ENCODE results near the gene LRCH1.

DNA sequence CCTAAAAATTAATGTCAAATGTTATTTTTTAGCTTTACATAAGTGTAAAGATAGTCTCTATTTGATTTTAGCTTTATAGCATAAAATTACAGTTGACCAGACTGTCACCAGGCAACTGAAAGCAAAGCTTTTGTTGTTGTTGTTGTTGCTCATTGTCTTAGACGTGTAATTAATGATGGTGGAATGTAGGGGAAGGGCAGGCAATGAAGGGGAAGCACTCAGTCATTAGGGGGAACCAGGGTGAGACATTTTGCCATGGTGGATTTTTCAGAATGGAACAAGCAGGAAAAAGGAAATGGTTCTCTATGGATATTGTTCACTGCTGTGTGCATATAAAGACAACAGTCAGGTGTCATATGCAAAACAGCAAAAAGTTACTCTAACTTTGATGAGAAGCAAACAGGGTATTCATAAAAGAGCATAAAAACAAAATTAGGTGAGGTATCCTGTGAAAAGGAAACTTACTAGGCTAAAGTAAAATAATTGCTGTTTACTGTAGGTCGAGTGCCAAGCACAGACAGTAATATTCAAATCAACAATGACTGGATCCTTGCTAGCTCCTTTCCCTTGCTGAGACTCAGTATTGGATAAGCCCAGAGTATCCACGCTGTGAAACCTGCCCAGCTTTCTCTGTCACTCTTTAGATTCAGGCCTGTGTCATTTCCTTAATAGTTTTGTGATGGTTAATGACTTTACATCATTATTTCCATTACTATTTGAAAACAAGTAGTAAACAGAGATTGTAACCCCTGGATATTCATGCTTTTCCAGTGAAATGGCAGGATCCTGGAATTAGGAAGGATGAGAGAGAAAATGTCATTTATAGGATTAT, 110.5 kb downstream of the LRCH1 start:
- TF ChIP-seq EP300 (IDR thresholded peaks at IDR 0.05; ENCODE audit: borderline replicate concordance in 1 of 2, control insufficient read depth in 1 of 2, low read depth in 2 of 2, low read length in 2 of 2): no peak
- TF ChIP-seq, protein P1, sequence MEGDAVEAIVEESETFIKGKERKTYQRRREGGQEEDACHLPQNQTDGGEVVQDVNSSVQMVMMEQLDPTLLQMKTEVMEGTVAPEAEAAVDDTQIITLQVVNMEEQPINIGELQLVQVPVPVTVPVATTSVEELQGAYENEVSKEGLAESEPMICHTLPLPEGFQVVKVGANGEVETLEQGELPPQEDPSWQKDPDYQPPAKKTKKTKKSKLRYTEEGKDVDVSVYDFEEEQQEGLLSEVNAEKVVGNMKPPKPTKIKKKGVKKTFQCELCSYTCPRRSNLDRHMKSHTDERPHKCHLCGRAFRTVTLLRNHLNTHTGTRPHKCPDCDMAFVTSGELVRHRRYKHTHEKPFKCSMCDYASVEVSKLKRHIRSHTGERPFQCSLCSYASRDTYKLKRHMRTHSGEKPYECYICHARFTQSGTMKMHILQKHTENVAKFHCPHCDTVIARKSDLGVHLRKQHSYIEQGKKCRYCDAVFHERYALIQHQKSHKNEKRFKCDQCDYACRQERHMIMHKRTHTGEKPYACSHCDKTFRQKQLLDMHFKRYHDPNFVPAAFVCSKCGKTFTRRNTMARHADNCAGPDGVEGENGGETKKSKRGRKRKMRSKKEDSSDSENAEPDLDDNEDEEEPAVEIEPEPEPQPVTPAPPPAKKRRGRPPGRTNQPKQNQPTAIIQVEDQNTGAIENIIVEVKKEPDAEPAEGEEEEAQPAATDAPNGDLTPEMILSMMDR (IDR thresholded peaks at IDR 0.05 in 2 of 3, conservative IDR thresholded peaks at IDR 0.05 in 1 of 3; ENCODE audit: control insufficient read depth in 2 of 3, extremely low read depth in 1 of 3, insufficient read depth in 1 of 3, low read depth in 3 of 3, low read length in 3 of 3): no peak
- no peak for TF ChIP-seq ZNF622 (IDR thresholded peaks at IDR 0.05)
- TF ChIP-seq POLR2A (IDR thresholded peaks at IDR 0.05; ENCODE audit: low read depth, low read length): no peak
- TF ChIP-seq JUNB (IDR thresholded peaks at IDR 0.05): no peak
- TF ChIP-seq CHD2 (IDR thresholded peaks at IDR 0.05; ENCODE audit: borderline replicate concordance, low read depth, low read length): no peak
- TF ChIP-seq, protein P2, sequence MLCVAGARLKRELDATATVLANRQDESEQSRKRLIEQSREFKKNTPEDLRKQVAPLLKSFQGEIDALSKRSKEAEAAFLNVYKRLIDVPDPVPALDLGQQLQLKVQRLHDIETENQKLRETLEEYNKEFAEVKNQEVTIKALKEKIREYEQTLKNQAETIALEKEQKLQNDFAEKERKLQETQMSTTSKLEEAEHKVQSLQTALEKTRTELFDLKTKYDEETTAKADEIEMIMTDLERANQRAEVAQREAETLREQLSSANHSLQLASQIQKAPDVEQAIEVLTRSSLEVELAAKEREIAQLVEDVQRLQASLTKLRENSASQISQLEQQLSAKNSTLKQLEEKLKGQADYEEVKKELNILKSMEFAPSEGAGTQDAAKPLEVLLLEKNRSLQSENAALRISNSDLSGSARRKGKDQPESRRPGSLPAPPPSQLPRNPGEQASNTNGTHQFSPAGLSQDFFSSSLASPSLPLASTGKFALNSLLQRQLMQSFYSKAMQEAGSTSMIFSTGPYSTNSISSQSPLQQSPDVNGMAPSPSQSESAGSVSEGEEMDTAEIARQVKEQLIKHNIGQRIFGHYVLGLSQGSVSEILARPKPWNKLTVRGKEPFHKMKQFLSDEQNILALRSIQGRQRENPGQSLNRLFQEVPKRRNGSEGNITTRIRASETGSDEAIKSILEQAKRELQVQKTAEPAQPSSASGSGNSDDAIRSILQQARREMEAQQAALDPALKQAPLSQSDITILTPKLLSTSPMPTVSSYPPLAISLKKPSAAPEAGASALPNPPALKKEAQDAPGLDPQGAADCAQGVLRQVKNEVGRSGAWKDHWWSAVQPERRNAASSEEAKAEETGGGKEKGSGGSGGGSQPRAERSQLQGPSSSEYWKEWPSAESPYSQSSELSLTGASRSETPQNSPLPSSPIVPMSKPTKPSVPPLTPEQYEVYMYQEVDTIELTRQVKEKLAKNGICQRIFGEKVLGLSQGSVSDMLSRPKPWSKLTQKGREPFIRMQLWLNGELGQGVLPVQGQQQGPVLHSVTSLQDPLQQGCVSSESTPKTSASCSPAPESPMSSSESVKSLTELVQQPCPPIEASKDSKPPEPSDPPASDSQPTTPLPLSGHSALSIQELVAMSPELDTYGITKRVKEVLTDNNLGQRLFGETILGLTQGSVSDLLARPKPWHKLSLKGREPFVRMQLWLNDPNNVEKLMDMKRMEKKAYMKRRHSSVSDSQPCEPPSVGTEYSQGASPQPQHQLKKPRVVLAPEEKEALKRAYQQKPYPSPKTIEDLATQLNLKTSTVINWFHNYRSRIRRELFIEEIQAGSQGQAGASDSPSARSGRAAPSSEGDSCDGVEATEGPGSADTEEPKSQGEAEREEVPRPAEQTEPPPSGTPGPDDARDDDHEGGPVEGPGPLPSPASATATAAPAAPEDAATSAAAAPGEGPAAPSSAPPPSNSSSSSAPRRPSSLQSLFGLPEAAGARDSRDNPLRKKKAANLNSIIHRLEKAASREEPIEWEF (IDR thresholded peaks at IDR 0.05; ENCODE audit: insufficient replicate concordance, low read depth, low read length): no peak
- TF ChIP-seq, protein P3, sequence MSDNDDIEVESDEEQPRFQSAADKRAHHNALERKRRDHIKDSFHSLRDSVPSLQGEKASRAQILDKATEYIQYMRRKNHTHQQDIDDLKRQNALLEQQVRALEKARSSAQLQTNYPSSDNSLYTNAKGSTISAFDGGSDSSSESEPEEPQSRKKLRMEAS (IDR thresholded peaks at IDR 0.05; ENCODE audit: low read depth, low read length): no peak
- TF ChIP-seq ATF7 (IDR thresholded peaks at IDR 0.05; ENCODE audit: low read depth): no peak
- TF ChIP-seq, protein P4, sequence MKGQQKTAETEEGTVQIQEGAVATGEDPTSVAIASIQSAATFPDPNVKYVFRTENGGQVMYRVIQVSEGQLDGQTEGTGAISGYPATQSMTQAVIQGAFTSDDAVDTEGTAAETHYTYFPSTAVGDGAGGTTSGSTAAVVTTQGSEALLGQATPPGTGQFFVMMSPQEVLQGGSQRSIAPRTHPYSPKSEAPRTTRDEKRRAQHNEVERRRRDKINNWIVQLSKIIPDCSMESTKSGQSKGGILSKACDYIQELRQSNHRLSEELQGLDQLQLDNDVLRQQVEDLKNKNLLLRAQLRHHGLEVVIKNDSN (IDR thresholded peaks at IDR 0.05; ENCODE audit: borderline replicate concordance, extremely low read length, insufficient read depth, low read depth, low read length): no peak
- TF ChIP-seq HDAC6 (IDR thresholded peaks at IDR 0.05; ENCODE audit: unreplicated experiment): no peak

Measured in GM12878 (cell line).